H9 (cell line): ENCODE measurements around the gene ABLIM1. TPM values are rescaled to one million over a fixed set of nuclear protein-coding genes. Genes with fewer than 3 reads are reported as not detected.

Experiments used
- DNase-seq: peaks from one replicate; pipeline ENCODE4 v3.0.0-alpha.2; 2017
- H2AFZ ChIP-seq: one replicate; pipeline ENCODE4 v1.6.1; 2013; ENCODE audit warnings: mild to moderate bottlenecking, low read length, control low read depth, moderate library complexity
- H2AK5ac ChIP-seq: 2 replicates; pipeline ENCODE4 v1.6.1; 2013; ENCODE audit warnings: low read length, control low read depth, mixed read lengths; ENCODE audit not compliant: insufficient read length
- H2BK120ac ChIP-seq: one replicate; pipeline ENCODE4 v1.6.1; 2013; ENCODE audit warnings: low read depth, mild to moderate bottlenecking, low read length, control low read depth, inconsistent platforms; ENCODE audit not compliant: poor library complexity, severe bottlenecking
- H2BK12ac ChIP-seq: 2 replicates; pipeline ENCODE4 v1.6.1; 2013; ENCODE audit warnings: low read length, control low read depth, mixed read lengths, low read depth; ENCODE audit not compliant: insufficient read length
- H2BK15ac ChIP-seq: 2 replicates; pipeline ENCODE4 v1.6.1; 2013; ENCODE audit warnings: low read depth, low read length, control low read depth
- H2BK20ac ChIP-seq: one replicate; pipeline ENCODE4 v1.6.1; 2013; ENCODE audit warnings: low read depth, mild to moderate bottlenecking, low read length, control low read depth, inconsistent platforms; ENCODE audit not compliant: poor library complexity, severe bottlenecking
- H2BK5ac ChIP-seq: 2 replicates; pipeline ENCODE4 v1.6.1; 2013; ENCODE audit warnings: low read length, control low read depth, mixed read lengths; ENCODE audit not compliant: insufficient read length
- H3K14ac ChIP-seq: 2 replicates; pipeline ENCODE4 v1.6.1; 2013; ENCODE audit warnings: low read length, control low read depth; ENCODE audit not compliant: insufficient read depth
- H3K18ac ChIP-seq: 2 replicates; pipeline ENCODE4 v1.6.1; 2013; ENCODE audit warnings: low read depth, mild to moderate bottlenecking, mixed read lengths, low read length, control low read depth; ENCODE audit not compliant: insufficient read length
- H3K23ac ChIP-seq: 2 replicates; pipeline ENCODE4 v1.6.1; 2013; ENCODE audit warnings: low read length, control low read depth, mixed read lengths, low read depth; ENCODE audit not compliant: insufficient read length
- H3K23me2 ChIP-seq: 2 replicates; pipeline ENCODE4 v1.6.1; 2013; ENCODE audit warnings: low read depth, mild to moderate bottlenecking, mixed read lengths, low read length, control low read depth; ENCODE audit not compliant: insufficient read length, poor library complexity, severe bottlenecking
- H3K27ac ChIP-seq: 2 replicates; pipeline ENCODE4 v1.5.1; 2013; ENCODE audit warnings: low read length, control low read depth, mixed read lengths, low read depth; ENCODE audit not compliant: insufficient read length
- H3K27me3 ChIP-seq: 2 replicates; pipeline ENCODE4 v1.6.1; 2013; ENCODE audit warnings: low read length, control low read depth, inconsistent platforms; ENCODE audit not compliant: insufficient read depth
- H3K4ac ChIP-seq: 2 replicates; pipeline ENCODE4 v1.6.1; 2013; ENCODE audit warnings: low read depth, mild to moderate bottlenecking, control low read depth, inconsistent platforms, low read length, moderate library complexity
- H3K4me1 ChIP-seq: 2 replicates; pipeline ENCODE4 v1.6.1; 2013; ENCODE audit warnings: low read length, control low read depth, inconsistent platforms; ENCODE audit not compliant: insufficient read depth
- H3K4me2 ChIP-seq: 2 replicates; pipeline ENCODE4 v1.6.1; 2013; ENCODE audit warnings: low read length, control low read depth, mixed read lengths; ENCODE audit not compliant: insufficient read length, insufficient read depth
- H3K56ac ChIP-seq: 2 replicates; pipeline ENCODE4 v1.6.1; 2013; ENCODE audit warnings: low read depth, mild to moderate bottlenecking, mixed read lengths, low read length, control low read depth; ENCODE audit not compliant: insufficient read length
- H3K79me1 ChIP-seq: 2 replicates; pipeline ENCODE4 v1.6.1; 2013; ENCODE audit warnings: low read depth, mild to moderate bottlenecking, moderate library complexity, low read length, control low read depth, inconsistent platforms; ENCODE audit not compliant: insufficient read depth, poor library complexity, severe bottlenecking
- H3K79me2 ChIP-seq: 2 replicates; pipeline ENCODE4 v1.6.1; 2013; ENCODE audit warnings: low read length, control low read depth, inconsistent platforms; ENCODE audit not compliant: insufficient read depth
- H3K9ac ChIP-seq: 2 replicates; pipeline ENCODE4 v1.6.1; 2013; ENCODE audit warnings: low read length, control low read depth, mixed read lengths; ENCODE audit not compliant: insufficient read length; ENCODE audit errors: extremely low read depth
- H3K9me3 ChIP-seq: one replicate; pipeline ENCODE4 v1.6.1; 2013; ENCODE audit warnings: low read depth, low read length, inconsistent platforms; ENCODE audit not compliant: control insufficient read depth
- H3T11ph ChIP-seq: one replicate; pipeline ENCODE4 v1.6.1; 2013; ENCODE audit warnings: mild to moderate bottlenecking, low read length, control low read depth, inconsistent platforms
- H4K20me1 ChIP-seq: one replicate; pipeline ENCODE4 v1.6.1; 2013; ENCODE audit not compliant: control insufficient read depth, insufficient read length, insufficient read depth
- H4K5ac ChIP-seq: 2 replicates; pipeline ENCODE4 v1.6.1; 2013; ENCODE audit warnings: low read depth, mild to moderate bottlenecking, mixed read lengths, low read length, control low read depth; ENCODE audit not compliant: insufficient read length
- H4K8ac ChIP-seq: replicated peaks from 2 replicates; pipeline ENCODE4 v1.6.1; 2013; ENCODE audit warnings: low read length, control low read depth, mixed read lengths, low read depth; ENCODE audit not compliant: insufficient read length
- H4K91ac ChIP-seq: 2 replicates; pipeline ENCODE4 v1.6.1; 2013; ENCODE audit warnings: low read depth, mild to moderate bottlenecking, moderate library complexity, mixed read lengths, low read length, control low read depth; ENCODE audit not compliant: insufficient read length
- H3K27ac Mint-ChIP-seq, 3 experiments: 2 replicates in 2 of 3; 3 replicates in 1 of 3; pipeline ENCODE4 v1.8.0; 2020 to 2021; ENCODE audit warnings: mixed read lengths in 3 of 3, mild to moderate bottlenecking in 1 of 3, moderate library complexity in 1 of 3
- H3K27me3 Mint-ChIP-seq: 2 replicates; pipeline ENCODE4 v1.8.0; 2021; ENCODE audit warnings: low read depth, mild to moderate bottlenecking, moderate library complexity, mixed read lengths
- H3K36me3 Mint-ChIP-seq, 3 experiments: 2 replicates in 2 of 3; 3 replicates in 1 of 3; pipeline ENCODE4 v1.8.0; 2020 to 2021; ENCODE audit warnings: low read depth in 3 of 3, mixed read lengths in 3 of 3; ENCODE audit not compliant: insufficient read depth in 1 of 3
- H3K4me1 Mint-ChIP-seq, 2 experiments: 2 replicates each; pipeline ENCODE4 v1.8.0; 2020; ENCODE audit warnings: mixed read lengths in 2 of 2
- H3K4me3 Mint-ChIP-seq, 2 experiments: 2 replicates in 1 of 2; 3 replicates in 1 of 2; pipeline ENCODE4 v1.8.0; 2020 to 2021; ENCODE audit warnings: mild to moderate bottlenecking in 2 of 2, mixed read lengths in 2 of 2, moderate library complexity in 1 of 2
- H3K9me3 Mint-ChIP-seq, 2 experiments: 2 replicates in 1 of 2; 3 replicates in 1 of 2; pipeline ENCODE4 v1.8.0; 2020; ENCODE audit warnings: mild to moderate bottlenecking in 2 of 2, mixed read lengths in 2 of 2, moderate library complexity in 1 of 2
- WGBS: extraction: QIAGEN DNeasy Blood & Tissue Kit; methylation state at CpG from one replicate; pipeline ENCODE4 v1.1.7; 2013; ENCODE audit warnings: missing lambda C conversion rate, low lambda C conversion rate, mixed read lengths; ENCODE audit not compliant: insufficient read length; ENCODE audit errors: extremely low coverage; 5-methylcytosine and 5-hydroxymethylcytosine counted together
- total RNA-seq: library from RNA; stranded (reverse); gene quantifications from 2 replicates; pipeline ENCODE4 v1.2.1, GENCODE V29; 2021
- TF ChIP-seq, protein P1 (sequence below): fragments of 200-600 bp; sonication (generic); conservative IDR thresholded peaks from 3 replicates; pipeline ENCODE4 v1.8.0; 2021; ENCODE audit warnings: antibody characterized with exemption, mild to moderate bottlenecking

Gene ABLIM1
- total RNA-seq, 1 experiment from 2014 or later = 32.1 TPM

DNA sequence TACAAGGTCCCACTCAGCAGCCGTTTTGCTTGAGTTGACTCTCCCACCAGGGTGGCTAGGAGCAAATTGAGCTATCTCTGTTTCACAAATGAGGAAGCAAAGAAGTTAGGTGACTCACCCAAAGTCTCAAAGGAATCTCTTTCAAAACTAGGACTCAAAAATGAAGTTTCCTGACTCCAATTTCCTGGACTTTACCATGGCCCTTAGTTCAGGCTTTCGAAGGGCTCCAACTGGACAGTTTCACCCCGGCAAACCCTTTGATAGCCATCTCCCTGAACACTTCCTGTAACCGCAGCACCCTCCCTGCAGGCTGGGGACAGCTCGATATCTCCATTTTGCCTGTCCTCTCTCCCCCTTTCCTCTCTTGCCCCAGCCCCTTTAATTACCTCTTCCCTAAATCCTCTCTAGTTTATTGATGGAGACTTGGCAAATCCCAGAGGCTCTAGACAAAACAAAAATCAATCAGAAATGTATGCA, 249.1 kb downstream of the ABLIM1 start:
- no peak overlapping the region for H3K9ac ChIP-seq
- H3K18ac ChIP-seq = no peak overlapping the region
- H3K27me3 ChIP-seq = no peaks in the 10 kb centered on the region; the same call in 1 of the 2 replicates
- TF ChIP-seq, protein P1, sequence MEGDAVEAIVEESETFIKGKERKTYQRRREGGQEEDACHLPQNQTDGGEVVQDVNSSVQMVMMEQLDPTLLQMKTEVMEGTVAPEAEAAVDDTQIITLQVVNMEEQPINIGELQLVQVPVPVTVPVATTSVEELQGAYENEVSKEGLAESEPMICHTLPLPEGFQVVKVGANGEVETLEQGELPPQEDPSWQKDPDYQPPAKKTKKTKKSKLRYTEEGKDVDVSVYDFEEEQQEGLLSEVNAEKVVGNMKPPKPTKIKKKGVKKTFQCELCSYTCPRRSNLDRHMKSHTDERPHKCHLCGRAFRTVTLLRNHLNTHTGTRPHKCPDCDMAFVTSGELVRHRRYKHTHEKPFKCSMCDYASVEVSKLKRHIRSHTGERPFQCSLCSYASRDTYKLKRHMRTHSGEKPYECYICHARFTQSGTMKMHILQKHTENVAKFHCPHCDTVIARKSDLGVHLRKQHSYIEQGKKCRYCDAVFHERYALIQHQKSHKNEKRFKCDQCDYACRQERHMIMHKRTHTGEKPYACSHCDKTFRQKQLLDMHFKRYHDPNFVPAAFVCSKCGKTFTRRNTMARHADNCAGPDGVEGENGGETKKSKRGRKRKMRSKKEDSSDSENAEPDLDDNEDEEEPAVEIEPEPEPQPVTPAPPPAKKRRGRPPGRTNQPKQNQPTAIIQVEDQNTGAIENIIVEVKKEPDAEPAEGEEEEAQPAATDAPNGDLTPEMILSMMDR = no peak
- no peak overlapping the region for H3K4ac ChIP-seq
- no peak overlapping the region for H2AK5ac ChIP-seq
- H3K36me3 Mint-ChIP-seq = no peaks in the 10 kb centered on the region
- H3K4me3 Mint-ChIP-seq = no peak overlapping the region
- H3K27ac Mint-ChIP-seq = peak overlapping the region in 2 of 3 experiments; percentile 26 to 31; a peak in 1 of 7 replicates
- H2BK20ac ChIP-seq = no peak overlapping the region
- no peaks in the 10 kb centered on the region for H3K9me3 ChIP-seq
- peaks cover 52% of the 10 kb centered on the region for H3K27me3 Mint-ChIP-seq
- peaks cover 23 to 26% of the 10 kb centered on the region in 2 experiments for H3K4me1 Mint-ChIP-seq
- peaks cover 2 to 5% of the 10 kb centered on the region in 2 experiments; a peak in 2 of 5 replicates for H3K9me3 Mint-ChIP-seq
- H3K14ac ChIP-seq = no peak overlapping the region
- no peak overlapping the region for H2BK120ac ChIP-seq
- no peak overlapping the region for H3K4me2 ChIP-seq
- WGBS = no CpG with 5 or more reads among the region's 5 CpGs
- H2BK15ac ChIP-seq = no peak overlapping the region
- no peak overlapping the region for H4K5ac ChIP-seq
- no peak overlapping the region for H4K91ac ChIP-seq
- H3K79me2 ChIP-seq = no peaks in the 10 kb centered on the region
- H2BK12ac ChIP-seq = no peak overlapping the region
- H3K56ac ChIP-seq = no peak overlapping the region
- peaks cover 11% of the 10 kb centered on the region for H3K23me2 ChIP-seq
- no peak overlapping the region for H3K27ac ChIP-seq
- no peak overlapping the region for H3K23ac ChIP-seq
- no peak overlapping the region for H4K8ac ChIP-seq
- no peak overlapping the region for H3T11ph ChIP-seq
- H3K79me1 ChIP-seq = no peaks in the 10 kb centered on the region
- peaks cover 5% of the 10 kb centered on the region; the same call in 1 of the 2 replicates for H3K4me1 ChIP-seq
- no peak overlapping the region for H2BK5ac ChIP-seq
- H4K20me1 ChIP-seq = no peaks in the 10 kb centered on the region
- no peak overlapping the region for H2AFZ ChIP-seq
- DNase-seq = no peak
